Gastroesophageal sphincter (tissue), 3 donors: ENCODE data around the gene GPR39.

Experiments
- POLR2A ChIP-seq, 2 donors: fragments of 450-650 bp; IDR thresholded peaks; one replicate each; pipeline ENCODE4 v1.6.1; 2017; ENCODE audit warnings: antibody characterized with exemption in 2 of 2, mild to moderate bottlenecking in 2 of 2, moderate library complexity in 1 of 2
- TF ChIP-seq, protein P1 (sequence below), 4 experiments: fragments of 200-600 bp in 2 of 4; fragments of 450-650 bp in 2 of 4; sonication (generic) in 1 of 4; IDR thresholded peaks; one replicate each; pipeline ENCODE4 v1.5.1; 2017 to 2019; ENCODE audit warnings: antibody characterized with exemption in 4 of 4, mild to moderate bottlenecking in 2 of 4, moderate library complexity in 2 of 4

DNA sequence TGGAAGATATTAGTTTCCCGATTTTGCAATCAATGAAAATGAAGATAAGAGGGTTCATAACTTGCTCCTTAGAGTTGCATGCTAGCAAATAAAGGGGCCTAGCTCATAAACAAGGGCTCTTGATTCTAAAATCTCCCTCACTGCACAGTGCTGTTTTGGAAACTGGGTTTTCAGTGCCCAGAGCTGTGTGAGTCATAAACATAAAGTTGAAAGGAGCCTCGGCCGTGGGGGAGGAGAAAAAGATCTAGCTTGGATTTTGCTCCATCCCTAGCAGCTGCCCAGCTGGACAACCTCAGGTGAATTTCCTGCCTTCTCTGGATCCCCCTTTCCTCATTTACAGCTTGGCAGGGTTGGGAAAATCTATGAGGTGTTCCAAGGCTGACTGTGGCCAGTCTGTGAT lies 210.9 kb downstream of the GPR39 start:
- TF ChIP-seq, protein P1, sequence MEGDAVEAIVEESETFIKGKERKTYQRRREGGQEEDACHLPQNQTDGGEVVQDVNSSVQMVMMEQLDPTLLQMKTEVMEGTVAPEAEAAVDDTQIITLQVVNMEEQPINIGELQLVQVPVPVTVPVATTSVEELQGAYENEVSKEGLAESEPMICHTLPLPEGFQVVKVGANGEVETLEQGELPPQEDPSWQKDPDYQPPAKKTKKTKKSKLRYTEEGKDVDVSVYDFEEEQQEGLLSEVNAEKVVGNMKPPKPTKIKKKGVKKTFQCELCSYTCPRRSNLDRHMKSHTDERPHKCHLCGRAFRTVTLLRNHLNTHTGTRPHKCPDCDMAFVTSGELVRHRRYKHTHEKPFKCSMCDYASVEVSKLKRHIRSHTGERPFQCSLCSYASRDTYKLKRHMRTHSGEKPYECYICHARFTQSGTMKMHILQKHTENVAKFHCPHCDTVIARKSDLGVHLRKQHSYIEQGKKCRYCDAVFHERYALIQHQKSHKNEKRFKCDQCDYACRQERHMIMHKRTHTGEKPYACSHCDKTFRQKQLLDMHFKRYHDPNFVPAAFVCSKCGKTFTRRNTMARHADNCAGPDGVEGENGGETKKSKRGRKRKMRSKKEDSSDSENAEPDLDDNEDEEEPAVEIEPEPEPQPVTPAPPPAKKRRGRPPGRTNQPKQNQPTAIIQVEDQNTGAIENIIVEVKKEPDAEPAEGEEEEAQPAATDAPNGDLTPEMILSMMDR (IDR thresholded peaks at IDR 0.05), result no peak
- TF ChIP-seq POLR2A (IDR thresholded peaks at IDR 0.05), result no peak
